Bronchial epithelial cell (primary cell): ENCODE results near the gene RAD51AP2. TPM values are rescaled to one million over a fixed set of nuclear protein-coding genes. Genes with fewer than 3 reads are reported as not detected.

Source experiments
- DNase-seq: peaks from one replicate; pipeline ENCODE4 v3.0.0-alpha.2; 2010; ENCODE audit warnings: low read depth
- FAIRE-seq: peaks from 2 replicates; lab custom pipeline; 2011; peaks lifted over from hg19 to GRCh38; lab: Jason Lieb, UNC
- H3K27me3 ChIP-seq: 2 replicates; pipeline ENCODE4 v1.5.1; 2011; ENCODE audit warnings: low read length; ENCODE audit not compliant: control insufficient read depth, insufficient read depth
- H3K36me3 ChIP-seq: 2 replicates; pipeline ENCODE4 v1.5.1; 2011; ENCODE audit warnings: low read length; ENCODE audit not compliant: control insufficient read depth, insufficient read depth
- H3K4me3 ChIP-seq: 2 replicates; pipeline ENCODE4 v1.5.1; 2011; ENCODE audit warnings: mild to moderate bottlenecking, low read depth, low read length, control low read depth
- CTCF ChIP-seq: IDR thresholded peaks from 2 replicates; pipeline ENCODE4 v1.5.1; 2011; ENCODE audit warnings: mild to moderate bottlenecking, moderate library complexity, low read length, control low read depth, inconsistent platforms; ENCODE audit not compliant: insufficient read depth, severe bottlenecking
- total RNA-seq: library from RNA; depleted of rRNA; stranded (reverse); fragments of >200 nt; gene quantifications from 2 replicates; pipeline ENCODE4 v1.2.1, GENCODE V29; 2014

RAD51AP2 gene
- total RNA-seq, 1 donor from 2014 or later = not detected

- no peak for FAIRE-seq
- Histone ChIP-seq H3K4me3 (no peak overlapping the region), H3K36me3 (no peaks in the 10 kb centered on the region), H3K27me3 (no peaks in the 10 kb centered on the region)
- no peak for DNase-seq
- no peak for TF ChIP-seq CTCF
Measured at GRCh38 chr2:17471979-17472378, 46.3 kb downstream of the RAD51AP2 start.

DNA sequence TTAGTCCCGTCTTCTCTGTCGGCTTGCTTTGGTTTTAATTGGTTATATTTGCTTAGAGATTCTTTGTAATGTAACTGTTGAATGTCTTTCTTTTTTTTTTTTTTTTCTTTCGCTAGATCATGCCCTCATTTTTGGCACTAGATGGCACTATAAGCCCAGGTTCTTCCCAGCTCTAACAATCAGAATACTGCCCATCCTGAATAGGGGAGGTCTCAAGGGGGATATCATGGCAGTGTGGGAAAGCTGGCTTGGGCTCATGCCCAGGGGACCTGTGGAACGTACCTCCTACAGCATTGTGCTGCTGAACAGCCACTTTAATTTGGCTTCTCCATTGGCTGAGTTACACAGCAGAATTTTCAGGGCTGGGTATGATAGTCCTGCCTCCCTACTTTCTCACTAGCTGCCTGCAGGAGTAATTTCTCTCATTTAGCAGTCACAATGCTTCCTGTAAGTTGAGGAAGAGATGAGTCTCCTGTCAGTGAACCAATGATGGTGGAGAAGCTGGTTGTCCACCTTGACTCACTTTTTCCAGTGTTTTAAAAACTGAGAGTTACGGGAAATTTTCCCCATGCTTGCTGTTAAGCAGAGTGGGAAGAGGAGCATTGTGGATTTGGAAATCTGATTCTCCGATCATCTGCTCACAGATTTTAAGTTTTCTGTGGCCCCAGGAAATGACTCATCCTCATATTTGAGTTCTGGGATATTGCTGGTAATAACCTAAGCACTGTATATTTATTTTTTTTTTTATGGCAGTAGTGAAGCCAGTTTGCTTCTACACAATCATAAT is 47.2 kb downstream of the RAD51AP2 start:
- peak; percentile 75 for DNase-seq
- no peaks in the 10 kb centered on the region for H3K36me3 ChIP-seq
- no peak overlapping the region for H3K4me3 ChIP-seq
- no peaks in the 10 kb centered on the region for H3K27me3 ChIP-seq
- TF ChIP-seq CTCF = peak; percentile 39
- no peak for FAIRE-seq

DNA sequence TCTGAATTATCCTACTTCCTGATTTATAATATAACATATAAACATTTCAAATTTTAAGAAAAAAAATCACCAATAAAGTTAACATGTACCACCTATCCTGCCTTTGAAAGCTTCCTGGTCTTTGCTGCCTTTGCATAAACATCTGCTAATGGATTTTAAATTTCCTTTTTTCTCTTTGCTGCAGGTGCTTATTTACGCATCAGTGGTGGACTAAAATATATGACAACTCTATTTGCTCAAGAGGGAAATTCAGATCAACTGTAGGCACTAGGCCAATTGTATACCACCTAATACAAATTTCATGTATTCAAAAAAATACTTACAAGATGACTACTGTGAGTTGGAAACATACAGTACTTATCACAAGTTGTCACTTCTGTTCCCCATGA is 57.2 kb downstream of the RAD51AP2 start:
- Histone ChIP-seq H3K4me3 (no peak overlapping the region), H3K27me3 (no peaks in the 10 kb centered on the region), H3K36me3 (no peaks in the 10 kb centered on the region)
- DNase-seq (no peak), FAIRE-seq (no peak)
- no peak for TF ChIP-seq CTCF

Other genes with a start within 250 kb of the RAD51AP2 start
- 0.64 and 1.6 TPM in 2 replicates for gene VSNL1, start 22.3 kb upstream of the RAD51AP2 start, total RNA-seq
- 20.5 and 23.0 TPM in 2 replicates for gene SMC6, start 235.4 kb upstream of the RAD51AP2 start, total RNA-seq
- gene GEN1, start 235.7 kb upstream of the RAD51AP2 start, total RNA-seq = 2.6 and 2.7 TPM in 2 replicates